HG03469 (cell line): Measurements from ENCODE around the gene LIMK2.
"Not testable (repeated sequence)": the region's sequence is repeated elsewhere in the genome, so short reads cannot be mapped to it uniquely, and the experiment has no call there.

ENCODE experiments used
- ATAC-seq: cut with Tn5 transposase; IDR thresholded peaks from one replicate; pipeline ENCODE4 v1.9.1; 2021; ENCODE audit warnings: mild to moderate bottlenecking, moderate library complexity, moderate number of reproducible peaks; ENCODE audit not compliant: unreplicated experiment

The LIMK2 gene

GRCh38 chr22:31241936-31242335 lies 29.8 kb downstream of the LIMK2 start:
- no peak for ATAC-seq

GRCh38 chr22:31243339-31244045 lies 31.4 kb downstream of the LIMK2 start:
- ATAC-seq = no peak

GRCh38 chr22:31244046-31244942 lies 32.2 kb downstream of the LIMK2 start:
- ATAC-seq = no peak

DNA sequence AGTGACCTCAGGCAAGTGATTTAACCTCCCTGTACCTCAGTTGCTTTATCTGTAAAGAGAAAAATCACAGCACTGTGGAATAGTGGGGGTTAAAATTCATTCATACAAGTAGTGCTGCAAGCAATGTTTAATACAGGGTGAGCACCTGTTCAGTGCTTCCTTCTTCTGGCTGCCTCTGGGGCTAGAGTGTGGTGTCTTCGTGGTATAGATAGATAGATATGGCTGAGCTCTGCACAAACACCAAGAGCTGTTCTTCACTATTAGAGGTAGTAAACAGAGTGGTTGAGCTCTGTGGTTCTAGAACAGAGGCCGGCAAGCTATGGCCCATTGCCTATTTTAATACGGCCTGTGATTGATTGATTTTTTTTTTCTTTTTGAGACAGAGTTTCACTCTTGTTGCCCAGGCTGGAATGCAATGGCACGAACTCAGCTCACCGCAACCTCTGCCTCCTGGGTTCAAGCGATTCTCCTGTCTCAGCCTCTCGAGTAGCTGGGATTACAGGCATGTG lies 32.9 kb downstream of the LIMK2 start:
- ATAC-seq = no peak

GRCh38 chr22:31245998-31246397 lies 33.9 kb downstream of the LIMK2 start:
- not testable (repeated sequence) for ATAC-seq

- no peak for ATAC-seq
Observed at GRCh38 chr22:31246687-31247086, 34.6 kb downstream of the LIMK2 start.

DNA sequence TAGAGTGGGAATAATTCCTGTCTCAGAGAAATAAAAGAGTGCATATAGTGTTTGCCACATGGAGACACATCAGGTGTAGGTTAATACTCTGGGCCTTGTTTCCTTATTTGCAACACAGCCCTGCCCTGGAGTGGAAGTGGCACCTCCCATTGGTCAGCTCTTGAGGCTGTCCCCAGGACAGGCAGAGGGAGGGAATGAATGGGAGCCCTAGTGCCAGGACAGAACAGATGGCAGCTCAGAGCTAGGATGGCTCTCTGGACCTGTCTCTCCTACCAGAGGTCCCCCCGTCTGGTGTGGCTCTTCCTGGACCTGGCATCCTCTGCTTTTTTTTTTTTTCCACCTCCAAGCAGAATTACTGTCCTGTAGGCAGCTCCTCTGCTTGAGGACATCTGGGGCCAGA lies 35.6 kb downstream of the LIMK2 start:
- no peak for ATAC-seq

- ATAC-seq = no peak
Observed at GRCh38 chr22:31248138-31248745, 36.1 kb downstream of the LIMK2 start.

- ATAC-seq = no peak
Observed at GRCh38 chr22:31248965-31249958, 37.2 kb downstream of the LIMK2 start.

DNA sequence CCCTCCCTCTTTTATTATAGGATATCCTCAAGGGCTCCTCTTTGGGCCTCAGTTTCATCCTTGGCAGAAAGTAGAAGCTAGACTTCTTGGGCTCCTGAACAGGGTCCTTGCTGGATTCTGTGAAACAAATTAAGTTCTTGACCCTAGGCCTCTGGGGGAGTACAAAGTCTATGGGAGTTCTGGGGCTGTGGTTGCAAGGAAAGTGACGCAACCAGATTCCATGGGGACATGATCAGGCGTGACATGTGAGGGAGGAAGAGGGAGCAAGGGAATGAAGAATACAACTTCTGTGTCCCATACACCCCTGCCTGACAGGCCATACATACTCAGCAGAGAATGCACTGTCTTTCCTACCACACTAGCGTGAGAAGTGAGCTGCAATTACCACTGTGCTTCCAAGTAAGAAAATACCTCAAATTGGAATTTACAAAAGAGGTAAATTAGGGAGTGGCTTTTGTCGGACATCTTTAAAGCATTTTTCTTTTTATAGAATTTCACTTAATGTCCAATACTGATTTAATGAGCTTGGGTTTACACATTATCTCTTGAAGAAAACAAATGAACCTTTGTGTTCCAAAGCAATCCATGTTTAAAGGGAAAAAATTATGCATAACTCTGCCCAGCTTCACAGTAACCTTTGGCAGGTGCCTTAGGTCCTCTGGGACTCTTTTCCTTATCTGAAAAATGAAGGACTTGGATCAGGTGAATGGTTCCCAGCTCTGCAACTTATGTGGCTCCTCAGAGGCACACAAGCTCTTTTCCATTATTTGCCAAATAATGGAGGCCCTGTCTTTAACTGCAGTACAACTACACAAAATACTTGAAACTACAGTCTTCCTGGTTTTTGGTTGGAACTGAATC lies 38.9 kb downstream of the LIMK2 start:
- no peak for ATAC-seq

DNA sequence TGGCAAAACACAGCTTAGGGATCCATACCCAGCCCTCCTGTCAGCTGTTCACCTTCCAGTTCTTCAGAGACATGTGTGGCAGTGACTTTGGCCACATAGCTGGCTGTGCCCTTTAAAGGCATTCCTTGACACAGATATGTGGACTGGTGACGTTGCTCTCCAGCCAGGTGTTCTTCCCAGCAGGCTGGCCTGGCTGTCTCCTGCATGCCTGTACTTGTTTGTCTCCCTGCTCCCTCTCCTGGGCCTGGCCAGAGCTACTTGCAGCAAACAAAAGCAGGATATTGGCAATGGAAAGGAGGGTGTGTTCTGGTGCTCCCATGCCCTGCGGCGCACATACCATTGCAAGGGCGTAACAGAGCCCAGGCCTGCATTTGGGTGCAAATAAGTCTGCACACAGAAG lies 41.9 kb downstream of the LIMK2 start:
- no peak for ATAC-seq

GRCh38 chr22:31259798-31260473 lies 47.8 kb downstream of the LIMK2 start:
- no peak for ATAC-seq

DNA sequence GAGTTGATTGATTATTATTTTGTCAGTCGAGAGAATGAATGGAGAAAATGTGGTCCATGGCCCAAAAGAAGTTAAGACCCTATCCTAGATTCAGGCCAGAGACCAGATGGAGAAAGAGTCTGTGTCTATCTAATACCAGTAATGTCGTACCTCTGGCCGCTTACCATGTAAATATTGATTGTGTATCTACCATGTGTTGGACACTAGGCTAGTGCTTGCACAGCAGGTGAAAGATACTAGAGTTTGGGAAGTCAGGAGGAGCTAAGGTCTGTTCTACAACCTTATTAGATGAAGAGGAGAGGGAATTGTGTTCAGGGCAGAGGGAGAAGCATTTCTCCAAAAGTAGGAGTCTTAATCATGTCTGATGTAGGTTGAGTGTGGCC lies 48.4 kb downstream of the LIMK2 start:
- no peak for ATAC-seq

GRCh38 chr22:31262312-31263133 lies 50.4 kb downstream of the LIMK2 start:
- no peak for ATAC-seq

GRCh38 chr22:31263896-31264640 lies 52.0 kb downstream of the LIMK2 start:
- no peak for ATAC-seq

GRCh38 chr22:31268281-31268680 lies 56.2 kb downstream of the LIMK2 start:
- ATAC-seq = no peak

- no peak for ATAC-seq
Observed at GRCh38 chr22:31269892-31270579, 57.9 kb downstream of the LIMK2 start.
